GM19467 (cell line): ENCODE results near the gene SLC22A3.
A peak's percentile ranks its signal among the peaks of the same experiment; 100 is the strongest.
"Not testable (repeated sequence)": the region's sequence is repeated elsewhere in the genome, so short reads cannot be mapped to it uniquely, and the experiment has no call there.

Experiments
- ATAC-seq: cut with Tn5 transposase; IDR thresholded peaks from one replicate; pipeline ENCODE4 v1.9.1; 2021; ENCODE audit warnings: mild to moderate bottlenecking, moderate library complexity; ENCODE audit not compliant: unreplicated experiment

SLC22A3 gene

DNA sequence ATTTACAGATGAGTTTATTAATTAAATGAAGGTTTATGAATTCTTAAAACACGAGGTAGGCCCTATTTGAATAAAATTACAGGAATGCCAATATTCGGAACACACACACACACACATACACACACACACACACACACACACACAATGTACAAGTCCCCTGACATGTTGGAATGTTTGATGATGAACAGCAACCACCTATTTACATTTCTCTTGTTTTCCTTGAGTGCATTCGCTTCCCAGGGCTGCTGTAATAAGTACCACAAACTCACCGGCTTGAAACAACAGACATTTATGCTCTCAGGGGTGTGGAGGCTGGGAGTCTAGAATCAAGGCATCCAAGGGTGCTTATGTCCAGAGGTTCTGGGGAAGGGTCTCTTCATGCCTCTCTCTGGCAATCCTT lies 90.3 kb downstream of the SLC22A3 start:
- no peak for ATAC-seq

DNA sequence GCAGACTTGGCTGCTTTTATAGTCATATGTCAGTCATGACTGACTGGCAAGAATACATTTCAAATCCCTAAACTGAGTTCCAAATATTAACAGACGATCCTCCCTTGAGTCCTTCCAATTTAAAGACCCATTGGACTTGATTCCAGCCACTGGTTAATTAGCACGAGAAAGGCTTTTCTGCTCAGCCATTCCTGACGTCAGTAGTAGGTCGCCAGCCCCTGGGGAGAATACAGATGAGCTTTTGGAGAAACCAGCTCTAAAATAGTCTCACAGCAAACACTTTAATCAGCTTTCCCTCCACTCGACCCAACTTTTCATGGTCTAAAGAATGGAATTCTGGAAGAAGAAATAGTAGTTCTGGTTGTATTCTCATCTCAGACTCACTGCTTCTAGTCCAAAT lies 91.6 kb downstream of the SLC22A3 start:
- ATAC-seq = no peak

DNA sequence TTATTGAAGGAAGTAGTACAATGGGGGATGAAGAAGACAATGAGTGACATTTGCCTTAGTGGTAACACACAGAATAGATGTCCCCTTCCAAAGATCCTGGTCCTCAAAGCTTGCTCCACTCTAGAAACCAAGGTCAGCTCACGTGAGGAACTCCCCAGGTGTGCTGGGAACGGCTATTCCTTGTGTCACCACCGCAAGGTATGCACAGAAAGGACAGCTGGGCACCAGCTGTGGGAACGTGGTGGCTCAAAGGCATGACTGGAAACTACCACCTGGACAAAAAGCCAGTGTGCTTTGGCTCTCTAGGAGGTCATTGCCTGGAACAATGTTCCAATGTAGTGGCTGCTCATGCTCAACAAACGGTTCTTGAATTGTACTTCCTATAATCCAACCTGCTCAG lies 94.0 kb downstream of the SLC22A3 start:
- ATAC-seq = no peak

DNA sequence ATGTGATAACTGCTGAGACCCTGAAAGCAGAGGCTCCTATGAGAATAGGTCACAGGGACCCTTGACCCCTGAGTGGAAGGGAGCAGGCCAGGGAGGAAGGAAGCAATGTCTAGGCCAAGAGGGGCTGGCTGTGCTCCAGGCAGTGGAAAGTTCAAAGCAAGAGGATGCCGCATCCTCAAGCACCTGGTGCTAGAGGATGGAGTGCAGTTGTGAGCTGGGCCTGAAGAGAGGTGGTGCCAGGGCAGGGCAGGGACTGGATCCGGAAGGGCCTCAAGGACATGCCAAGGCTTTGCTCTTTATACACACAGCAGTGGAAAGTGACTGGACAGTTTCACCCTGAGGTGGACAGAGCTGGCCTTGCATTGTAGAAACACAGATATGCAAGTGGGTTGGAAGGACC lies 97.0 kb downstream of the SLC22A3 start:
- no peak for ATAC-seq

DNA sequence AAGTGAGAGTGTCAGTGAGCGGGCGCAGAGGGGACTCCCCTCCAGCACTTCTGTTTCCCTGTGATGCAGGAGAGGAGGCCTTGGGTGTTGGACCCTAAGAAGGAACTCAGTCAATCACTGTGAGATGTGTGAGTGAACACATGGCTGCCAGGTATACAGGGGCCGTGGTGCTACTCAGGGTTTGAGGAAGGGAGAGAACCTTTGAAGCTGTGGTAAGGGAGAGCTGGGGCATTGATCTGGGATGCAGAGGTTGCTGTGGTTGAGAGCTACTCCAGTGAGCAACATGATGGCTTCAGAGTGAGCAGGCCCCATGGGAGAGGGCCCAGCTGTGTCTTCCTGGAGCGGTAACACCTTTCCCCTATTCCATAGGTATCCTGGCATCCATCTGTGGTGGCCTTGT lies 99.2 kb downstream of the SLC22A3 start:
- no peak for ATAC-seq

DNA sequence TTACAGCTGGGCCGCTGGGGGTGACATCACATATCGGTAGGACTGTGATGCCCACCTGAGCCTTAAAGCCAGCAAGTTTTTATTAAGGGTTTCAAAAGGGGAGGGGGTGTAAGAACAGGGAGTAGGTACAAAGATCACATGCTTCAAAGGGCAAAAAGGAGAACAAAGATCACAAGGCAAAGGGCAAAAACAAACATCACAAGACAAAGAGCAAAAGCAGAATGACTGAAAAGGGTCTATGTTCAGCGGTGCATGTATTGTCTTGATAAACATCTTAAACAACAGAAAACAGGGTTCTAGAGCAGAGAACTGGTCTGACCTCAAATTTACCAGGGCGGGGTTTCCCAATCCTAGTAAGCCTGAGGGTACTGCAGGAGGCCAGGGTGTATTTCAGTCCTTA lies 101.6 kb downstream of the SLC22A3 start:
- ATAC-seq = not testable (repeated sequence)

DNA sequence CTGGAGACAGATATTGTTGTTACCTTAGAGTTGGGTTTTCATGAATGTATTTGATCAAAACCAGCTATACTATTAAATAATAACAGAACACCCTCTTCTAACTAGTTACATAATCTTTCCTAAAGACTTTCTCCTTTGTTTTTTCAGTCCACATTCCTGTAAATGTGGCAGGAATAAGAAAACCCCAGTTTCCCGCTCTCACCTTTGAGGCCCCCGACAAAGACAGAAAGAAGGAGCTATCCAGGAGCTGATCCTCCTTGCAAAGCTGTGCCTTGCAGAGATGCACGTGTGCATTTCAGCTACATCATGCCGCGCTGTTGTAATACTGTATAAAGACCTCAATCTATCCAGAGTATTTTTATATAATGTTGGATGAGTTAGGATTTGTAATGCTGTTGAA lies 102.7 kb downstream of the SLC22A3 start:
- ATAC-seq = no peak

DNA sequence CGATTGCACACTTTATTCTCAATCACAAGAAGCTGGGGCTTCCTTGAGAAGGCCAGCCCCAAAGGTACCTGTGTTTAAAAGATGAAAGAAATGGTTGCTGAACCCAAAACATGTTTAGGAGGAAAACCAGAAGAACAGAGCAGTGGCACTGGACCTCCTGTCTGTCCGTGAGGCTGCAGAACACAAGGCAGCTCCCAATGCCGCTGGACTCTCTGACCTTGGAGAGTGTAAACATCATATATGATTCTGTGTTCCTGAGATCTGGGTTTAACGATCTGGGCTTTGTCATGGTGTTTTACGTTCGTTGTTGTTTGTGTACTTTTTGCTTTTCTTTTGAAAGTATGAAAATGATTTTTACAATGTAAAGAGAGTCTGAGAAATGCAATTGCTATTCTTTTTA lies 106.1 kb downstream of the SLC22A3 start:
- ATAC-seq = no peak

DNA sequence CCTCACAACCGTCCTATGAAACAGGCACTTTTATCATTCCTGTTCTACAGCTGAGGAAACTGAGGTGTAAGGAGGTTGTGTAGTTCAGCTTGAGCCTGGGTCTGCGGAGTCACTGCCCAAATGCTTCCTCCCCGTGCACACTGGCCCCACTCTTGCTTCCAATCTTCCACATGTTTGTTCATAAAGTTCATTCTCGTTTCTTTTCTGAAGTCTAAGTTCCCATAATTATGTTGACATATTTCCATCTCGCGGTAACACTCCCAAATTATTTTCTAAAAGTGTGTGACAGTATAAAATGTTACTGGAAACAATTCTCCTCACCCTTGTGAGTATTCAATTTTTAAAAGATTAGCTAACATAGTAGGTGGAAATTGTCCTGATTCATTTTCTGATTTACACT lies 106.9 kb downstream of the SLC22A3 start:
- ATAC-seq = no peak

DNA sequence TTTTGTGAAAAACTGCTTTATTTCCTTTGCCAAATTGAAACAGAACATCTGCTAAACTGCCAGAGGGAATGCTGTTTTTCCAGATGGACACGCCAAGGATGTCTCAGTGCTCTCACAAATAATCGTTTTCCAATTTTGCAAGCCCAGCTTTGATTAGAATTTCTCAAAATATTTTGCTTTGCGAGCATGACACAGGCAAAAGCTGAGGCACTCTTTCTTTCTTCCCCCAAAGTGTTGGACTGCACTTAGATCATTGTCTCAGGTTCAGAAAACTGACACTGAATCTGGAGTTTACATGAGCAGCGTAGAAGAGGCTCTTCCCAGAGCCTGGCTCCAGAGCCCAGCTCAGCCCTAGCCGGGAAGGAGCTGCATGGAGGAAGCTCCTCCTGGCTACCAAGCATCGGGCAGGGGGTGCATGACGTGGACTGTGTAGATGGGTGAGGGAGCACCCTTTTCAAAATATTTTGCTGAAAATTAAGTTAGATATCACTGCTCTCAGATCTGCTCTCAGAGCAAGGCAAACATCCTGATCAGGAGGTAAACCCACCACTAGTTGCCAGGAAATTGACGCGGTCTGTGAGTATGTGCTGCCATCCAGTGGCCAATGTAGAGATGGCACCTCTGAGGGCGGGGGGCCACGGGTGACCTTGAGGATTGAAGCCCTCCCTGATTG lies 107.5 kb downstream of the SLC22A3 start:
- no peak for ATAC-seq

DNA sequence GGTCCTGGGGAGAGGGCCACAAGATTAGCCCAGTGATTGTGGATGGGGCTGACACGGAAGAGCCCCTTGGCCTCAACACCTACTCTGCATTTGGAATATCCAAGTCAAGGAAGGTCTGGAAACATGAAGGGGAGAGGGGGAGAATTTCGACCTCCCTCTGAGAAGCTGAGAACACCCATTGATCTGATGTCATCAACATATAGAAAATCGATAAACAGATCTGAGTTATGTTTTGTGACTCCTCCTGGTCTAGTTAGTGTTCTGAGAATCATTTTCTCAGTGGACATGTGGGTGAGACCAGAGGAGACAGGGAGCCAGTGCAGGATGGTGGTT lies 108.0 kb downstream of the SLC22A3 start:
- no peak for ATAC-seq

DNA sequence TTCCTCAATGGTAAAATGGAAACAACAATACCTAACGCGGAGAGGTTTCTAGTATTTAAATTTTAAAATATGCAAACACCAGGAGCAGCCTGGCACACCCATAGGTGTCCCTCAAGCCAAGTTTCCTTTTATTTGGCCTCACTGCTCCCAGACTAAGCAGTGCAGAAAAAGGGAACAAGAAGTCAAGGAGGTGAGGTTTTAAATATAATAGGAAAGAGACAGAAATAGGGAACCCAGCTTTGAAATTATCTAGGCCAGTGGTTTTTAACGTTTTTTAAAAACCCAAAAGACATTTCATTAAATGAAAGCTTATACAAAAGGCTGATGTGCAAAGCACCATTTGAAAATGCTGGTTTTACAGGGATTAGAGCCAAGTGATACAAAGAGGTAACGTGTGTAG lies 109.6 kb downstream of the SLC22A3 start:
- no peak for ATAC-seq

DNA sequence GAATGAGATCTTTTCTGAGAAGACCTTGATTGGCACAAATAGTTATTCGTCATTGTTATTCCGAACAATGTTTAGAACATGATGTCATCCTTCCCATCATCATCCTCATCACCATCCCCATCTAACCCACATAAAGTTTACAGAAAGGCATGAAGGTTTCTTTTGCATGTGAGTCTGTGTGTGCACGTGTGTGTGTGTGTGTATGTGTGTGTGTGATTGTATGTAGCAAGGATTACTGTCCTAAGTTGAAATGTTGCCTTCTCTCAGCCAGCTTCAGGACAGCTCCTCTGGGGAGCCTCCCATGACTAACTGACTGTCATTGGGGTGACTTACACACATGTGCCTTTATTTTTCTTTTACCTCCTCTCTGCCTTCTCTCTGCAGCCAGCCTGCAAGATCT lies 113.5 kb downstream of the SLC22A3 start:
- no peak for ATAC-seq

DNA sequence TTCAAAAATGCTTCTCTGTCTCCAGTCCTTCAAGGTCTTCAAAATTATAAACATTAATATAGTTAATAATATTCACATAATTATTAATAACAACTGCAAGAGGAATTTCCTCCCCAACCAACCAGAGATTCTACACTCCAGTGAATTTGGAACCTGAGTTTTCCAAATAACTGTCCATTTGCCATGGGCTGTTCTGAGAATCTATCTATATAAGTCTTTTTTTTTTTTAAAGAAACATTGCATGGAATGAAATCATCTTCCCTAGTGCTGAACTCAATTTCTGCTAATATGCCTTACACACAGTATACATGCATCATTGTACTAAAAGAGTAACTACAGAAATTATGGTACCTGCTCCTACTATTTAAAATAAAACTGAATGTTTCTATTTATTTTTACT lies 113.9 kb downstream of the SLC22A3 start:
- ATAC-seq = no peak

DNA sequence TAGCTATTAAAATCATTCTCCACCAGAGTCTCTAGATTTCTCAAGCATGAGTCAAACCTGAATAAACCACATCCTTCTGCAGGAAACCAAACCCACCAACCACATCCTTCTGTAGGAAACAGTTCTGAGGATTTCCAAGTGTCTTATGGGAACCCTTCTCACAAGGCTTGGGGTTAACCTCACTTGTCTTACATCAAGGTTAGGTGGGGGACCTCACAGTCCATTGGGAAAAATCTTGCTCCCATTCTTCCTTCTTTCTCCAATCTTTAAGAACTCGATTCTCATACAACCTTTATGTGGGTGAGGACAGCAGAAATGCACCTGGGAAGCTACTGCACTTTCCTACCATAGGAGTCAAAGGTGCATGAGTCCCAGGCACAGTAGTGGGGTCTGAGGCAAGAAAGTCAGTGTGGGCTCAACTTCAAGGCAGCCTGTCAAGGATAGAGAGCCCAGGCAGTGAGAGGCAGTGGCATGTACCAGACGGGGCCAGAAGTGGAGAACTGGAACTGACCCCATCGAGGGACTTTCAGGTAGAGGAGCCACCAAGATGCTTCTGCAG lies 114.5 kb downstream of the SLC22A3 start:
- ATAC-seq = peak; percentile 95

DNA sequence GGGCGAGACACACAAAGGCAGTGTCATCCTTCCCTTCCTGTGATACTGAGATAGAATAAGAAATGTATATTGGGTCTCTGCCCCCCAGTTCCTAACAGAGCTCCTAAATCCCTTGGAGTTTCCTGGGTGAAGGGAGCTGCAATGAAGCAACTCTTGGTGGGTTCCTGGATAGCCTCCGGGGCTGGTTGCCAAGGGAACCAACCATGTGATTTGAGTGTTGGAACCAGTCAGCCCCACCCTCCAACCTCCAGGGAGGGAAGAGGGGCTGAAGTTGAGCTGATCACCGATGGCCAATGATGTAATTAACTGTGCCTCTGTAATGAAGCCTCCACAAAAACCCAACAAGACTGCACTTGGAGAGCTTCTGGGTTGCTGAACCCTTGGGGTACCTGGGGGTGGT lies 116.6 kb downstream of the SLC22A3 start:
- ATAC-seq = no peak

DNA sequence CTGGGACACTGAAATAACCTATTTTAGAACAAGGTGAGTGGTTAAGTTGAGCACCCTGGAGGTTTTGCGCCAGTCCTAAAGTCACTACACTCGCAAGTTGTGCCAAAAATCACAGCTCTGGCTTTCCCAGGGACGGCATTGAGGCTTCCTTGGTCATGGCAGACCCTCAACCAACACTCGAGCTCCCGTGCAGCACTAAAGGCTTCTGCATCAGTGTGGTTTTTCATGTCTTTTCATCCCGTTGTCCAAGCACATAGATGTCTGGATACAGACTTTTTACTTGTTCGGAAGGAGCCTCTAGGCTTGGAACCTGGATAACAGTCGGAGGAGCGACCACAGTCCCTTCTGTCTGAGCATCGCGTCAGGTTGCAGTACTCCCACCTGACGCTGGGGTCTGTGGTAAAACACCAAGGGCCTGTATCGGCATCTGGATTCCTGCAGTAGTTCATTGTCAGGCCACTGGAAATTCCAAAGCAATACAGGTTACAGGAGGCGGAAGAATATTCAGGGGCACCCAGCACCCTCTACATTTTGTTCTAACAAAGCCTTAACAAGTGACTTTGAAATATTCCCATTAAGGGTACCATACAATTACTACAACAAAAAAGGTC lies 119.2 kb downstream of the SLC22A3 start:
- not testable (repeated sequence) for ATAC-seq

DNA sequence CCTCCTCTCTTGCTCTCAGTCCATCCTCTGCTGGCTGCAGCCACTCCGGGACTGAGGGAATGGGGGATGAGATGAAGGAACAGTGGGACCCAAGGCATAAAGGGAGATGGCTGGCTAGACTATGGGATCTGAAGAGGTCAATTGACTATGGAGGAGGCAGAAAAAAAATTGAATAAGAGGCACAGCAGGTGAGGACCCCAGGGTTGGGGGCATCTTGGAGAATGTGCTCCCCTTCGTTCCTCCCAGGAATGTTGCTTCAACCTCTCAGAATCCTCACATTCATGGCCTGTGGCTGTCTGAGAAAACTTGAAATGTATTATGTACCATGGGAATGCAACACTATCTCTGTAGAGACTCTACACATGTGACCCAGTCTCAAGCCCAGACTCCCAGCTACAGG lies 121.0 kb downstream of the SLC22A3 start:
- ATAC-seq = no peak

DNA sequence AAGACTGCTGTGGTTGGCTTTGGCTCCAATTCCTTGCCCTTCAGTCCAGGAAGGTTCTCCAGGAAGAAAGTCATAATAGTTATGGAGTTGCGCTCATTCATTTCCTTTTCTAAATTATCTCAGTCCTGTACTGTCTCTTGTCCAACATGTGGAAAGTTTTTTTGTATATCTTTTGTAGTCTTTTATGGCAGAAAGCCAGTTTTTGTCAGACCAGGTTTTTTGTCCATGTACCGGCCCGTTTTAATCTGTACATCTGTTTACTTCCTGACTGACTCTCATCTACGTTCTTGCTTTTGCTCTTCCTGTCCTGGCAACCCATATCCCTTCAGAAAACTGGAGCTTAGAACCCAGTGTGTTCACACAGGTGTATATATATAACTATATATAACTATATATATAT lies 127.9 kb downstream of the SLC22A3 start:
- not testable (repeated sequence) for ATAC-seq

DNA sequence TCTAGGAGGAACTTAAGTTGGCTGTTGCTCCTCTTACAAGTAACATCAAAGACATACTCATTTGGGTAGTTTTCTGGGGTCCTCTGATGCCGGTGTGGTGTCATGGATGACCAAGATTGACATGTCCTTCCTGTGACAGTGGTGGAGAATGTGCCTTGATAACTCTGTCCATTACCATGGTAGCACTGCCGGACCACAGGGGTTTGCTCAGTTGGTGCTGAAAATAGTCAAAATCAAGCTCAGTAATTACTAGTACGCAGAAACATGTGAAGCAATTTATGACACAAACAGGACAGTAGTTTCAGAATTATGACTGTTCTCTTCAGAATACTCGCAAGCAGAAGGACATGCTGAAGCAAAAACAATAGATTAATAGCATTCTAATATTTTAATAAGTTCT lies 128.9 kb downstream of the SLC22A3 start:
- not testable (repeated sequence) for ATAC-seq

DNA sequence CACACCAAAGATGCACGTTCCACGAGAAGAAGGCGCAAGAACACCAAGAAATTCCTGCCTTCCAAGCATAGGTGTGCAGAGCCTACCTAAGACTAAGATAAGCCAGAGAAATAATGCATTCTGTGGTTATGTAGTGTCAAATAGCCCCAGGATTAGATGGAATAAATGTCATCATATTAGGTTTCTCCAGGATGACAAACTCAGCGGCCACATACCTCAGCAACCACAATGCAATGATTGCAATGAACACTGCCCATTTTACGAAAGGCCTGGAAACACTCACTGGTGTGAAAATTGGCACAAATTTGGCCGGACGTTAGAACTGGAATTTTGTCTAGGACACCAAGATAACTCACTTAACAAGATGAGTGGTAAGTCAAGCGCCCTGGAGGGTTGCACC lies 129.7 kb downstream of the SLC22A3 start:
- ATAC-seq = no peak

DNA sequence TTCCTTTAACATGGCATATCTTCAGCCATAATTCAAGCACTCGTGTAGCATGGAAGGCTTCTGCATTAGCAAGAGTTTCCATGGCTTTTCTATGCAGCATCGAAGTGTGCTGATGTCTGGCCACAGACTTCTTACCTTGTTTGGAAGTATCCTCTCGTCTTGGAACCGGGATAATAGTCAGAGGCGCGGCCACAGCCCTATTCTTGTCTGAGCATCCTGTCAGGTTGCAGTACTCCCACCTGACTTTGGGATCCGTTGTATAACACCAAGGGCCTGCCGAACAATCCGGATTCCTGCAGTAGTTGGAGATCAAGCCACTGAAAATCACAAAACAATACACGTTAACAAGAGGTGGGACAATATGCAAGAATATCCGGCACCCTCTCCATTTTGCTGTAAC lies 138.9 kb downstream of the SLC22A3 start:
- ATAC-seq = no peak

DNA sequence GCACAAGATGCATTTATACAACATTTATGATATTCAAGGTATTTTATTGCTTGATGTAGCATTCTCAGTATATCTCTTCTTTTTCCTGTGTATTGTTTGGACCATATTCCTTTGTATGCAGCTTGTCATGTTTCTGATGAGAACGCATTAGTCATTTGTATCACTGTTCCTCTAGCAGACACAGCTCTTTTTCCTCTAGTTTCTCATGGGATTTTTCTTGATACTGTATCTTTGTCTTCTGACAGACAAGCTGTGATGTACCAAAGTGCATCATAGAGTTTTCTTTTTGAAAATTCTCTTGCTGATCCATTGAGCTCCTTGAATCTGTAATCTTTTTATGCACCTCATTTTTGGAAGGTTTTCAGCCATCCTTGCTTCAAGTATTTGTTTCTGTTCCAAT lies 140.9 kb downstream of the SLC22A3 start:
- no peak for ATAC-seq
